Left lung (tissue), 10 donors: Measurements from ENCODE around the gene SH3RF2. TPM values are rescaled to one million over a fixed set of nuclear protein-coding genes. Genes with fewer than 3 reads are reported as not detected.
"Not testable (repeated sequence)": the region's sequence is repeated elsewhere in the genome, so short reads cannot be mapped to it uniquely, and the experiment has no call there.

Experiments used
- ATAC-seq: fragments of 200-7000 bp; cut with Tn5 transposase; one replicate; pipeline ENCODE4 v1.9.1; 2020; ENCODE audit warnings: moderate library complexity
- DNase-seq, 4 donors: peaks; one replicate each; pipeline ENCODE4 v3.0.0-alpha.2; 2013 to 2020
- H3K27ac ChIP-seq, 2 donors: fragments of 200-600 bp; sonication (generic) in 1 of 2; one replicate each; pipeline versions ENCODE4 v1.5.0 to v1.8.0; 2020 to 2021
- H3K27me3 ChIP-seq, 2 donors: fragments of 200-600 bp; sonication (generic) in 1 of 2; one replicate each; pipeline versions ENCODE4 v1.5.0 to v1.8.0; 2020 to 2021
- H3K36me3 ChIP-seq, 2 donors: fragments of 200-600 bp; sonication (generic) in 1 of 2; one replicate each; pipeline versions ENCODE4 v1.5.0 to v1.8.0; 2020 to 2021
- H3K4me1 ChIP-seq, 2 donors: fragments of 200-600 bp; one replicate each; pipeline ENCODE4 v1.8.0; 2021
- H3K4me3 ChIP-seq, 2 donors: fragments of 200-600 bp; sonication (generic) in 1 of 2; one replicate each; pipeline versions ENCODE4 v1.5.0 to v1.8.0; 2020 to 2021; ENCODE audit warnings: mild to moderate bottlenecking in 1 of 2
- H3K9me3 ChIP-seq, 2 donors: fragments of 200-600 bp; sonication (generic) in 1 of 2; one replicate each; pipeline versions ENCODE4 v1.5.0 to v1.8.0; 2020 to 2021
- intact Hi-C, 2 donors: fragments of 100-400 bp; cut with DNase I; formaldehyde crosslinking; loops; one replicate each; pipeline versions ENCODE4 v1.11.2 to v1.14.2; 2022
- polyA plus RNA-seq, 6 donors: library from polyadenylated mRNA; unstranded; fragments of 120-200 nt; gene quantifications; one replicate each; pipeline ENCODE4 v1.2.1, GENCODE V29; 2013; ENCODE audit not compliant: insufficient read length in 6 of 6
- total RNA-seq, 2 donors: library from RNA; stranded (reverse); fragmentation: NEBNext Ultra II Directional; extraction: Animal tissue kit (Norgen Biotek cat#: 25700); gene quantifications; one replicate each; pipeline ENCODE4 v1.2.1, GENCODE V29; 2021
- TF ChIP-seq, protein P1 (sequence below), 2 donors: fragments of 200-600 bp; sonication (generic) in 1 of 2; IDR thresholded peaks; one replicate each; pipeline versions ENCODE4 v1.5.0 to v1.8.0; 2021; ENCODE audit warnings: antibody characterized with exemption in 2 of 2
- donor health status: DM: no; HTN: yes; CAD: no.
- donor health status: DM: no; HTN: no; CAD: no.

Gene SH3RF2
- total and polyA plus RNA-seq, 8 donors = 0.24 to 20.3 (median 0.47) TPM

DNA sequence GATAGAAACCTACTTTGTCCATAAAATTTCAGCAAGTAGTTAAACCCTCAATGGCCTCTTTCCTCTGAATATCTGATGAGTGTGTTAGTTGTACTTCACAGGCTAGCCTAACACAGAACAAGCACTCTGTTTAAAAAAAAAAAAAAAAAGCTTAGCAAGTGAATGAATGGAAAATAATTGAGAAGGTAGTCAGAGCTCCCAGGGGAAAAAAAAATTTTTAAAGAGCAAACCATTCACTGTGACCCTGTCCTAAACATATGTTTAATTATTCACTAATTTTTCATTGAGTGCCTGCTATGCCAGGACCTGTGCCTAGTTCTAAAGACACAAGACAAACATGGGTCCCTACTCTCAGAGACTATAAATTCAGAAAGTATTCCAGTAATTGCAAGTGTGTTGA is 69.3 kb downstream of the SH3RF2 start:
- ATAC-seq (peak; percentile 78), DNase-seq (no peak)
- Histone ChIP-seq H3K27ac (no peak overlapping the region), H3K4me1 (no peaks in the 10 kb centered on the region), H3K36me3 (no peaks in the 10 kb centered on the region), H3K4me3 (no peak overlapping the region), H3K27me3 (no peaks in the 10 kb centered on the region), H3K9me3 (no peaks in the 10 kb centered on the region)
- intact Hi-C loops = no loop called here
- TF ChIP-seq, protein P1, sequence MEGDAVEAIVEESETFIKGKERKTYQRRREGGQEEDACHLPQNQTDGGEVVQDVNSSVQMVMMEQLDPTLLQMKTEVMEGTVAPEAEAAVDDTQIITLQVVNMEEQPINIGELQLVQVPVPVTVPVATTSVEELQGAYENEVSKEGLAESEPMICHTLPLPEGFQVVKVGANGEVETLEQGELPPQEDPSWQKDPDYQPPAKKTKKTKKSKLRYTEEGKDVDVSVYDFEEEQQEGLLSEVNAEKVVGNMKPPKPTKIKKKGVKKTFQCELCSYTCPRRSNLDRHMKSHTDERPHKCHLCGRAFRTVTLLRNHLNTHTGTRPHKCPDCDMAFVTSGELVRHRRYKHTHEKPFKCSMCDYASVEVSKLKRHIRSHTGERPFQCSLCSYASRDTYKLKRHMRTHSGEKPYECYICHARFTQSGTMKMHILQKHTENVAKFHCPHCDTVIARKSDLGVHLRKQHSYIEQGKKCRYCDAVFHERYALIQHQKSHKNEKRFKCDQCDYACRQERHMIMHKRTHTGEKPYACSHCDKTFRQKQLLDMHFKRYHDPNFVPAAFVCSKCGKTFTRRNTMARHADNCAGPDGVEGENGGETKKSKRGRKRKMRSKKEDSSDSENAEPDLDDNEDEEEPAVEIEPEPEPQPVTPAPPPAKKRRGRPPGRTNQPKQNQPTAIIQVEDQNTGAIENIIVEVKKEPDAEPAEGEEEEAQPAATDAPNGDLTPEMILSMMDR (IDR thresholded peaks at IDR 0.05) = no peak

DNA sequence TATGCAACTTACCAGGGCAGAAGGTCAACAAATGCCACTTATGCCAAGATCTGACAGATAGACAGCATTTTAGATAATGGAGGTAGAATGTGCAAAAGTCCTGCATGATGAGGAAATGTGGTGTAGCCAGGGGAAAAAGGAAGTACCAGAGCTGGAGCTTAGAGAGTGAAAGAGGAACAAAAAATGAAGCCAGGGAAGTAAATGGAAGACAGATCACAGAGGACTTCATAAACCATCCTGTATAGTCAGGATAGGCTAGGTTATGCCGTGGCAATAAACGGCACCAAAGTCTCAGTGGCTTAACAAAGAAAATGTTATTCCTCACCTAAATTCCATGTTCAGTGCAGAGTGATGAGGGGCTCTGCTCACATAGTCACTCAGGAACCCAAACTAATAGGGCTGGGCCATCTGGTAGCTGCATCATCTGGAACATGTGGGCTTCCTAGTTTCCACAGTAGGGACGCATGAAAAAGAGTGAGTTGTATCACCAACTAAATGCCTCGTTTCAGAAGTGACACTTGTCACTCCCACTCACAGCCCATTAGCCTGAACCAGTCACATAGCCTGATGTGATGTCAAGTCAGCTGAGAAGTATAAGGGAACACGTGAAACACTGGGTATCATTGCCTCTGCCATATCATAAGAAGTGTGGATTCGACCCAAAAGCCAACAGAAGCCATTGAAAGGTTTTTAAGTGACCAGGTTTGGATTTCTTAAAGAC is 70.3 kb downstream of the SH3RF2 start:
- H3K27me3 ChIP-seq = no peaks in the 10 kb centered on the region
- TF ChIP-seq, protein P1 (IDR thresholded peaks at IDR 0.05) = no peak
- H3K9me3 ChIP-seq = no peaks in the 10 kb centered on the region
- intact Hi-C loops = no loop called here
- ATAC-seq (peak; percentile 59), DNase-seq (no peak)
- H3K36me3 ChIP-seq = no peaks in the 10 kb centered on the region
- H3K4me1 ChIP-seq = no peaks in the 10 kb centered on the region
- H3K27ac ChIP-seq = no peak overlapping the region
- H3K4me3 ChIP-seq = no peak overlapping the region

DNA sequence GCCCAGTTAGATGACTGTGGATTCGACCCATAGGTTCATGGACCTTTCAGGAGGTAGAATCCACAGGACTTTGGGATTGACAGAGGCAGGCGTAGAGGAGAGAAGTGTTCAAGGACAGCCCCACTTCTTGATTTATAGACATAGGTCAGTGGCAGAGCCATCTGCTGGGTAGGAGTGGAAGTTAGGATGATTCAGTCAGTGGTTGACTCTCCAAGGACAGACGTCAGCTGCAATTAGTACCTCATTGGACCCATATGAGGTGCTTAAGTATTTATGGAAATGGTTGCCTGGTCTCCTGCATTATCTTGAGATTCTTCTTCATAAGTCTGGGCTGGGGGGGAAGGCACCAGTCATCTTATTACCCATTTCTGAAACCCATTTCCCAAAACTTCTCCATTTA is 70.9 kb downstream of the SH3RF2 start:
- Histone ChIP-seq H3K9me3 (no peaks in the 10 kb centered on the region), H3K27ac (no peak overlapping the region), H3K27me3 (no peaks in the 10 kb centered on the region), H3K4me1 (no peaks in the 10 kb centered on the region), H3K4me3 (no peak overlapping the region), H3K36me3 (no peaks in the 10 kb centered on the region)
- DNase-seq (no peak), ATAC-seq (peak; percentile 18)
- TF ChIP-seq, protein P1 (IDR thresholded peaks at IDR 0.05) = no peak
- intact Hi-C loops = no loop called here

DNA sequence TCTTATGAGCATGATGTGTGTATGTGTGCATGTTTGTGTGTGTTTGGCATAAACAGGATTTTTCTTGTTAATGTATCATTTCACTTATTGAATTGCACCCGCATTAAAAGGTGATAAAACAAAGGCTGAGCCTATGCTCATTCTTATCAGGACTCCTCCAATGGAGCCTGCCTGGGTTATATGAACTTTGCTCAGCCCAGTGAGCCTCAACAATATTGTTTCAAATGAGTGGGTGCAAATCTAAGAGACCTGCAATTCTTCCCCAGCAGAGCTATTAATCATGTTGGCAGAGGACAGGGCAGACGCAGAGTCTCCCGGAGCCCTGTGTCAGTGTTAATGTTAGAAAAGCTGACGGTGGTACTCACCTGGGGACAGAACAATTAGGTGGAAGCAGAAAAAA is 71.6 kb downstream of the SH3RF2 start:
- TF ChIP-seq, protein P1 (IDR thresholded peaks at IDR 0.05) = no peak
- intact Hi-C loops = no loop called here
- no peak overlapping the region for H3K4me3 ChIP-seq
- H3K27ac ChIP-seq = no peak overlapping the region
- no peak for ATAC-seq
- no peaks in the 10 kb centered on the region for H3K4me1 ChIP-seq
- no peaks in the 10 kb centered on the region for H3K27me3 ChIP-seq
- DNase-seq = no peak
- no peaks in the 10 kb centered on the region for H3K9me3 ChIP-seq
- no peaks in the 10 kb centered on the region for H3K36me3 ChIP-seq

DNA sequence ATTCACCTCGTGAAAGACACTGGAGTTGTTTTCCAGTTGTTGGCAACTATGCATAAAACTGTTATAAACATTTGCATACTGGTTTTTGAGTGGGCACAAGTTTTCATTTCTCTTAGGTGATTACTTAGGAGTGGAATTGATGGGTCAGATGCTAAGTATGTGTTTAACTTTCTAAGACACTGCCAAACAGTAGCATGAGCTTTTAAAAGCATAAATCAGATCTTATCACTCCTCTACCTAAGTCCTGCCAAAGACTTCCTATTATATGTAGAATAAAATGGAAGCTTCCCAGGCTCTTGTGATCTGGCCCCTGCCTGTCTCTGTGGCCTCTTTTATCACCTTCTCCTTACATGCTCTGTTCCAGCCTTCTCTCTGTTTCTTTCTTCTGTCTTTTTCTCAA is 72.6 kb downstream of the SH3RF2 start:
- TF ChIP-seq, protein P1 (IDR thresholded peaks at IDR 0.05) = no peak
- H3K4me1 ChIP-seq = no peaks in the 10 kb centered on the region
- H3K4me3 ChIP-seq = no peak overlapping the region
- intact Hi-C loops = no loop called here
- no peak for ATAC-seq
- no peaks in the 10 kb centered on the region for H3K27me3 ChIP-seq
- DNase-seq = no peak
- no peak overlapping the region for H3K27ac ChIP-seq
- no peaks in the 10 kb centered on the region for H3K9me3 ChIP-seq
- no peaks in the 10 kb centered on the region for H3K36me3 ChIP-seq

DNA sequence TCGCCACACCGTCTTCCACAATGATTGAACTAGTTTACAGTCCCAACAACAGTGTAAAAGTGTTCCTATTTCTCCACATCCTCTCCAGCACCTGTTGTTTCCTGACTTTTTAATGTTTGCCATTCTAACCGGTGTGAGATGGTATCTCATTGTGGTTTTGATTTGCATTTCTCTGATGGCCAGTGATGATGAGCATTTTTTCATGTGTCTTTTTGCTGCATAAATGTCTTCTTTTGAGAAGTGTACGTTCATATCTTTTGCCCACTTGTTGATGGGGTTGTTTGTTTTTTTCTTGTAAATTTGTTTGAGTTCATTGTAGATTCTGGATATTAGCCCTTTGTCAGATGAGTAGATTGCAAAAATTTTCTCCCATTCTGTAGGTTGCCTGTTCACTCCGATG is 74.1 kb downstream of the SH3RF2 start:
- H3K9me3 ChIP-seq, DNase-seq, H3K36me3 ChIP-seq, ATAC-seq, H3K27me3 ChIP-seq, intact Hi-C loops, H3K4me1 ChIP-seq, H3K27ac ChIP-seq, H3K4me3 ChIP-seq: not testable (repeated sequence)
